B cell (primary cell): ENCODE data around the gene MOB3C. TPM values are rescaled to one million over a fixed set of nuclear protein-coding genes. Genes with fewer than 3 reads are reported as not detected.

ENCODE experiments used
- ATAC-seq: fragments of 200-7000 bp; cut with Tn5 transposase; one replicate; pipeline ENCODE4 v1.10.0; 2021; ENCODE audit warnings: low read depth, mild to moderate bottlenecking, moderate number of reproducible peaks, moderate library complexity
- CTCF ChIA-PET: fragments of 350-600 bp; sonication (Branson Sonifier 250); formaldehyde crosslinking; loops from one replicate; lab custom pipeline; 2021; ENCODE audit warnings: antibody characterized with exemption, inconsistent platforms; lab: Charles Lee
- POLR2A ChIA-PET: fragments of 350-600 bp; sonication (Branson Sonifier 250); formaldehyde crosslinking; loops from one replicate; lab custom pipeline; 2021; ENCODE audit warnings: antibody characterized with exemption; lab: Charles Lee
- DNase-seq: peaks from one replicate; pipeline ENCODE4 v3.0.0; 2013
- H2AFZ ChIP-seq: 2 replicates; pipeline ENCODE4 v1.6.1; 2012; ENCODE audit warnings: mild to moderate bottlenecking, low read depth, low read length; ENCODE audit not compliant: insufficient read depth, poor library complexity, severe bottlenecking
- H3K27ac ChIP-seq, 2 donors: 1 replicate in 1 of 2; 2 replicates in 1 of 2; pipeline ENCODE4 v1.5.1; 2012 to 2013; ENCODE audit warnings: low read length in 2 of 2, mild to moderate bottlenecking in 2 of 2, moderate library complexity in 1 of 2
- H3K27me3 ChIP-seq, 4 experiments: fragments of 200-600 bp in 1 of 4; sonication (generic) in 1 of 4; replicated peaks in 1 of 4; 1 replicate in 2 of 4; 2 replicates in 2 of 4; pipeline versions ENCODE4 v1.6.1 to v1.7.0; 2013 to 2016; ENCODE audit warnings: low read length in 3 of 4, mild to moderate bottlenecking in 2 of 4, mixed read lengths in 1 of 4, moderate library complexity in 1 of 4; ENCODE audit not compliant: insufficient read depth in 4 of 4, control insufficient read depth in 3 of 4; ENCODE audit errors: control extremely low read depth in 1 of 4
- H3K36me3 ChIP-seq, 2 experiments: replicated peaks in 1 of 2; 1 replicate in 1 of 2; 2 replicates in 1 of 2; pipeline versions ENCODE4 v1.6.1 to v1.7.1; 2013; ENCODE audit warnings: low read length in 1 of 2; ENCODE audit not compliant: insufficient read depth in 2 of 2, control insufficient read depth in 1 of 2; ENCODE audit errors: control extremely low read depth in 1 of 2, extremely low read depth in 1 of 2
- H3K4me1 ChIP-seq, 2 donors: fragments of 200-600 bp in 1 of 2; sonication (generic) in 1 of 2; 1 replicate in 1 of 2; 2 replicates in 1 of 2; pipeline versions ENCODE4 v1.5.1 to v1.6.1; 2013 to 2017; ENCODE audit warnings: low read length in 2 of 2; ENCODE audit not compliant: control insufficient read depth in 2 of 2, insufficient read depth in 2 of 2
- H3K4me2 ChIP-seq: replicated peaks from 2 replicates; pipeline ENCODE3; 2012; ENCODE audit warnings: mild to moderate bottlenecking, low read depth, low read length; ENCODE audit not compliant: poor library complexity, severe bottlenecking
- H3K4me3 ChIP-seq, 5 experiments: fragments of 200-600 bp in 1 of 5; sonication (generic) in 1 of 5; 1 replicate in 3 of 5; 2 replicates in 2 of 5; pipeline versions ENCODE4 v1.5.1 to v1.7.0; 2011 to 2016; ENCODE audit warnings: low read length in 4 of 5, mild to moderate bottlenecking in 4 of 5, low read depth in 2 of 5, control low read depth in 1 of 5, moderate library complexity in 1 of 5; ENCODE audit not compliant: insufficient read depth in 1 of 5; ENCODE audit errors: control extremely low read depth in 1 of 5, extremely low read depth in 1 of 5
- H3K79me2 ChIP-seq: fragments of 200-600 bp; sonication (generic); one replicate; pipeline ENCODE4 v1.6.0; 2016; ENCODE audit warnings: low read length; ENCODE audit not compliant: control insufficient read depth, insufficient read depth
- H3K9ac ChIP-seq: fragments of 200-600 bp; sonication (generic); 2 replicates; pipeline ENCODE4 v1.6.1; 2017; ENCODE audit warnings: mild to moderate bottlenecking, low read length, moderate library complexity
- H3K9me3 ChIP-seq, 3 donors: one replicate each; pipeline versions ENCODE4 v1.6.1 to v1.7.1; 2013; ENCODE audit warnings: low read length in 2 of 3; ENCODE audit not compliant: control insufficient read depth in 2 of 3, insufficient read depth in 1 of 3; ENCODE audit errors: control extremely low read depth in 1 of 3
- H4K20me1 ChIP-seq: 2 replicates; pipeline ENCODE4 v1.6.0; 2012; ENCODE audit warnings: mild to moderate bottlenecking, low read length; ENCODE audit not compliant: insufficient read depth, control insufficient read depth, poor library complexity, severe bottlenecking
- H3K27ac Mint-ChIP-seq: one replicate; pipeline ENCODE4 v1.8.0; 2021; ENCODE audit warnings: mixed read lengths
- H3K27me3 Mint-ChIP-seq: one replicate; pipeline ENCODE4 v1.8.0; 2021; ENCODE audit warnings: mixed read lengths
- H3K4me1 Mint-ChIP-seq: one replicate; pipeline ENCODE4 v1.8.0; 2021; ENCODE audit warnings: mixed read lengths
- H3K4me3 Mint-ChIP-seq: one replicate; pipeline ENCODE4 v1.8.0; 2021; ENCODE audit warnings: mixed read lengths
- H3K9me3 Mint-ChIP-seq: one replicate; pipeline ENCODE4 v1.8.0; 2022; ENCODE audit warnings: mixed read lengths; ENCODE audit not compliant: insufficient read depth
- EZH2 ChIP-seq: IDR thresholded peaks from 2 replicates; pipeline ENCODE4 v1.6.1; 2012; ENCODE audit warnings: borderline replicate concordance, low read depth, mild to moderate bottlenecking, moderate library complexity, low read length; ENCODE audit not compliant: insufficient read depth, poor library complexity, severe bottlenecking
- WGBS: methylation state at CpG from one replicate; pipeline ENCODE4 v1.1.5; 2013; ENCODE audit warnings: missing lambda C conversion rate; ENCODE audit not compliant: insufficient coverage; 5-methylcytosine and 5-hydroxymethylcytosine counted together
- intact Hi-C: fragments of 100-400 bp; cut with micrococcal nuclease; formaldehyde crosslinking; loops from one replicate; pipeline ENCODE4 v1.10.0; 2022
- polyA plus RNA-seq: library from polyadenylated mRNA; depleted of rRNA; stranded (reverse); fragments of >200 nt; gene quantifications from 2 replicates; pipeline ENCODE4 v1.2.3, GENCODE V29; 2012
- total RNA-seq, 2 donors: library from RNA; stranded (reverse); fragments of 120-200 nt in 1 of 2; gene quantifications; 1 replicate in 1 of 2; 2 replicates in 1 of 2; pipeline versions ENCODE4 v1.2.3 to v1.2.4, GENCODE V29; 2013 to 2022
- TF ChIP-seq, protein P1 (sequence below): fragments of 200-600 bp; IDR thresholded peaks from one replicate; pipeline ENCODE4 v1.8.0; 2022; ENCODE audit warnings: antibody characterized with exemption, mild to moderate bottlenecking

Gene MOB3C
- total and polyA plus RNA-seq, 2 donors (not counting 1 experiment from before 2014, with no cell fraction given): 18.9 to 19.2 TPM

DNA sequence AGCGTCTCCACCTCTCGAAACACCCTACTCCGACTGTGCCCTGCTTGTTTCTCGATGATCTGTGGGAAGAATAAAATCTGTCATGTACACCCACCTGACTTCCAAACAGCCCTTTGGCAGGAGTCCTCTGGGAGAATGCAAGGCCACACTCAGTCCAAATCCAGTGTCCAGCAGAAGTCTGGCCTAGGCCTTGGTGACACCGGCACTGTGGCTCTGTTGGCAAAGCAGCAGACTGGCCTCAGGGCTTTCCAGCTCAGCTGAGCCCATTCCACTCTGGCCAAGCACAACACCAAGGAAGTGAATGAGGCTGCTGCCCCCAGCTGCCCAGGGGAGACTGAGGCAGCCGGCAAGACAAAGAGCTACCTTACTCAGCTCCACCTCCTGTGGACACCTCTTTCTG, 40.0 kb downstream of the MOB3C start:
- ATAC-seq: no peak
- Histone ChIP-seq H3K9ac (no peak overlapping the region), H3K79me2 (no peaks in the 10 kb centered on the region), H3K4me1 (no peaks in the 10 kb centered on the region), H3K4me3 (no peak overlapping the region), H3K4me2 (no peak overlapping the region), H3K27ac (no peak overlapping the region), H3K9me3 (no peaks in the 10 kb centered on the region), H2AFZ (no peak overlapping the region), H3K27me3 (no peaks in the 10 kb centered on the region), H3K36me3 (peaks cover 0 to 54% of the 10 kb centered on the region in 2 experiments), H4K20me1 (no peaks in the 10 kb centered on the region)
- 100% methylated on average over 5 of the region's 6 CpGs for WGBS
- TF ChIP-seq, protein P1, sequence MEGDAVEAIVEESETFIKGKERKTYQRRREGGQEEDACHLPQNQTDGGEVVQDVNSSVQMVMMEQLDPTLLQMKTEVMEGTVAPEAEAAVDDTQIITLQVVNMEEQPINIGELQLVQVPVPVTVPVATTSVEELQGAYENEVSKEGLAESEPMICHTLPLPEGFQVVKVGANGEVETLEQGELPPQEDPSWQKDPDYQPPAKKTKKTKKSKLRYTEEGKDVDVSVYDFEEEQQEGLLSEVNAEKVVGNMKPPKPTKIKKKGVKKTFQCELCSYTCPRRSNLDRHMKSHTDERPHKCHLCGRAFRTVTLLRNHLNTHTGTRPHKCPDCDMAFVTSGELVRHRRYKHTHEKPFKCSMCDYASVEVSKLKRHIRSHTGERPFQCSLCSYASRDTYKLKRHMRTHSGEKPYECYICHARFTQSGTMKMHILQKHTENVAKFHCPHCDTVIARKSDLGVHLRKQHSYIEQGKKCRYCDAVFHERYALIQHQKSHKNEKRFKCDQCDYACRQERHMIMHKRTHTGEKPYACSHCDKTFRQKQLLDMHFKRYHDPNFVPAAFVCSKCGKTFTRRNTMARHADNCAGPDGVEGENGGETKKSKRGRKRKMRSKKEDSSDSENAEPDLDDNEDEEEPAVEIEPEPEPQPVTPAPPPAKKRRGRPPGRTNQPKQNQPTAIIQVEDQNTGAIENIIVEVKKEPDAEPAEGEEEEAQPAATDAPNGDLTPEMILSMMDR: no peak
- no peak for TF ChIP-seq EZH2
- ChIA-PET CTCF (no interaction called here), POLR2A (no interaction called here)
- Mint-ChIP-seq H3K4me3 (no peak overlapping the region), H3K9me3 (no peaks in the 10 kb centered on the region), H3K27ac (no peak overlapping the region), H3K27me3 (no peaks in the 10 kb centered on the region), H3K4me1 (no peaks in the 10 kb centered on the region)
- DNase-seq: no peak
- intact Hi-C loops: no loop called here

DNA sequence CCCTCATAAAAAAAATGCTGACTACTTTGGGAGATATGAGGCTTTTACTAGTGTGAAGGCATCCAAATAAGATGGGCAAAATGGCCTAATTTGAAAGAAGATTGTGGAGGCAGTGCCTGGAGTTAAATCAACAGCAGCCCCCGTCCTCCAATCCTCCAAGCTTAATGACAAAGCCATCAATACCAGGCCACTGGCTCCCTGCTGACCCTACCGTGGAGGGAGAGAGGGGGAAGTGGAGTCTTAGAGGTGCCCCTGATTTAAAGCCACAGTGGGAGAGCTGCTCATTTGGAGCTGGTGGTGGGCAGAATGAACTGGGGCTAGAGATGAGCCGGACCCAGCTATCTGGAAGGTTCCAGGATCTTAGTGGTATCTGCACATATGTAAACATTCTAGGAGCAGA, 40.8 kb downstream of the MOB3C start:
- CTCF ChIA-PET: no interaction called here

More for the DNA sequence above, 40.8 kb downstream of the MOB3C start:
- intact Hi-C loops: no loop called here
- WGBS: 100% methylated on average over 1 of the region's 3 CpGs
- no peaks in the 10 kb centered on the region for H3K79me2 ChIP-seq
- DNase-seq: no peak
- no peak overlapping the region for H3K4me2 ChIP-seq
- H3K9me3 Mint-ChIP-seq: no peaks in the 10 kb centered on the region
- H3K27ac Mint-ChIP-seq: no peak overlapping the region
- no peaks in the 10 kb centered on the region for H3K9me3 ChIP-seq
- no peaks in the 10 kb centered on the region for H3K27me3 Mint-ChIP-seq
- peaks cover 0 to 54% of the 10 kb centered on the region in 2 experiments for H3K36me3 ChIP-seq
- H3K27ac ChIP-seq: no peak overlapping the region
- no peak overlapping the region for H3K4me3 ChIP-seq
- H3K9ac ChIP-seq: no peak overlapping the region
- no peak for TF ChIP-seq EZH2
- POLR2A ChIA-PET: no interaction called here
- no peaks in the 10 kb centered on the region for H3K4me1 Mint-ChIP-seq
- no peak overlapping the region for H3K4me3 Mint-ChIP-seq
- H4K20me1 ChIP-seq: no peaks in the 10 kb centered on the region
- no peak overlapping the region for H2AFZ ChIP-seq
- H3K4me1 ChIP-seq: no peaks in the 10 kb centered on the region
- H3K27me3 ChIP-seq: no peaks in the 10 kb centered on the region
- no peak for ATAC-seq
